Thymus (tissue), 11 donors: ENCODE measurements around the gene TBL2. TPM values are rescaled to one million over a fixed set of nuclear protein-coding genes. Genes with fewer than 3 reads are reported as not detected.

Experiments used
- DNase-seq, 9 donors: peaks; one replicate each; pipeline ENCODE4 v3.0.0-alpha.2; 2013; ENCODE audit warnings: low spot score in 9 of 9, low read depth in 6 of 9, missing footprints in 1 of 9
- H3K27ac ChIP-seq, 2 donors: one replicate each; pipeline ENCODE4 v1.5.1; 2013; ENCODE audit warnings: control low read depth in 1 of 2, low read depth in 1 of 2, low read length in 1 of 2, mild to moderate bottlenecking in 1 of 2, moderate library complexity in 1 of 2
- H3K27me3 ChIP-seq, 2 donors: one replicate each; pipeline ENCODE4 v1.5.1; 2013; ENCODE audit warnings: low read length in 1 of 2; ENCODE audit not compliant: control insufficient read depth in 2 of 2, insufficient read depth in 1 of 2
- H3K36me3 ChIP-seq, 2 donors: one replicate each; pipeline ENCODE4 v1.5.1; 2013; ENCODE audit warnings: low read length in 1 of 2, mild to moderate bottlenecking in 1 of 2, moderate library complexity in 1 of 2; ENCODE audit not compliant: control insufficient read depth in 2 of 2, insufficient read depth in 2 of 2
- H3K4me1 ChIP-seq, 2 donors: one replicate each; pipeline ENCODE4 v1.5.1; 2013; ENCODE audit warnings: low read length in 2 of 2; ENCODE audit not compliant: control insufficient read depth in 2 of 2, insufficient read depth in 2 of 2
- H3K4me3 ChIP-seq, 2 donors: one replicate each; pipeline ENCODE4 v1.5.1; 2013; ENCODE audit warnings: low read length in 2 of 2, control low read depth in 1 of 2, mild to moderate bottlenecking in 1 of 2
- H3K9me3 ChIP-seq, 2 donors: one replicate each; pipeline ENCODE4 v1.5.1; 2013; ENCODE audit warnings: low read length in 1 of 2, mild to moderate bottlenecking in 1 of 2; ENCODE audit not compliant: control insufficient read depth in 2 of 2, insufficient read depth in 1 of 2
- WGBS: extraction: QIAGEN DNeasy Blood & Tissue Kit; methylation state at CpG from one replicate; pipeline ENCODE4 v1.1.7; 2013; 5-methylcytosine and 5-hydroxymethylcytosine counted together
- polyA plus RNA-seq: library from polyadenylated mRNA; stranded (reverse); fragments of 200-250 nt; gene quantifications from one replicate; pipeline ENCODE4 v1.2.3, GENCODE V29; 2013
- total RNA-seq: library from RNA; stranded (reverse); fragments of 120-200 nt; gene quantifications from one replicate; pipeline ENCODE4 v1.2.4, GENCODE V29; 2013
- donor health status: healthy.

Gene TBL2
- total and polyA plus RNA-seq, 2 donors, result 16.1 to 18.2 TPM

- H3K4me3 ChIP-seq, result no peak overlapping the region
- H3K9me3 ChIP-seq, result no peaks in the 10 kb centered on the region
- H3K4me1 ChIP-seq, result no peaks in the 10 kb centered on the region
- H3K27me3 ChIP-seq, result peaks cover 3 to 46% of the 10 kb centered on the region in 2 donors
- no peak overlapping the region for H3K27ac ChIP-seq
- WGBS, result 84% methylated on average over 13 of the region's 13 CpGs
- H3K36me3 ChIP-seq, result no peaks in the 10 kb centered on the region
- DNase-seq, result no peak
These were observed 20.9 kb upstream of the TBL2 start for GRCh38 chr7:73599151-73599882.

- no peak for DNase-seq
- H3K27me3 ChIP-seq, result peaks cover 3 to 43% of the 10 kb centered on the region in 2 donors
- no peaks in the 10 kb centered on the region for H3K4me1 ChIP-seq
- no peak overlapping the region for H3K27ac ChIP-seq
- WGBS, result 90% methylated on average over 5 of the region's 5 CpGs
- H3K4me3 ChIP-seq, result no peak overlapping the region
- no peaks in the 10 kb centered on the region for H3K36me3 ChIP-seq
- H3K9me3 ChIP-seq, result no peaks in the 10 kb centered on the region
These were observed 19.8 kb upstream of the TBL2 start for GRCh38 chr7:73597978-73598782.

- no peak for DNase-seq
- Histone ChIP-seq H3K9me3 (no peaks in the 10 kb centered on the region), H3K27ac (no peak overlapping the region), H3K4me1 (no peaks in the 10 kb centered on the region), H3K36me3 (no peaks in the 10 kb centered on the region), H3K4me3 (no peak overlapping the region), H3K27me3 (peaks cover 3 to 39% of the 10 kb centered on the region in 2 donors)
- WGBS, result 63% methylated on average over 37 of the region's 37 CpGs
These were observed 18.0 kb upstream of the TBL2 start for GRCh38 chr7:73596191-73597065.

- H3K4me1 ChIP-seq, result no peaks in the 10 kb centered on the region
- WGBS, result 97% methylated on average over 9 of the region's 9 CpGs
- H3K27me3 ChIP-seq, result peaks cover 3 to 37% of the 10 kb centered on the region in 2 donors
- no peaks in the 10 kb centered on the region for H3K9me3 ChIP-seq
- no peak for DNase-seq
- no peaks in the 10 kb centered on the region for H3K36me3 ChIP-seq
- no peak overlapping the region for H3K4me3 ChIP-seq
- H3K27ac ChIP-seq, result no peak overlapping the region
These were observed 17.0 kb upstream of the TBL2 start for GRCh38 chr7:73595358-73595757.

GRCh38 chr7:73593207-73594045, 15.0 kb upstream of the TBL2 start:
- Histone ChIP-seq H3K4me1 (no peaks in the 10 kb centered on the region), H3K9me3 (no peaks in the 10 kb centered on the region), H3K4me3 (no peak overlapping the region), H3K36me3 (no peaks in the 10 kb centered on the region), H3K27ac (no peak overlapping the region), H3K27me3 (peaks cover 3 to 28% of the 10 kb centered on the region in 2 donors)
- DNase-seq, result no peak
- 83% methylated on average over 14 of the region's 14 CpGs for WGBS

- no peak overlapping the region for H3K4me3 ChIP-seq
- no peak for DNase-seq
- no peaks in the 10 kb centered on the region for H3K36me3 ChIP-seq
- peaks cover 0 to 5% of the 10 kb centered on the region in 2 donors for H3K4me1 ChIP-seq
- H3K9me3 ChIP-seq, result peaks cover 0 to 4% of the 10 kb centered on the region in 2 donors
- no peak overlapping the region for H3K27ac ChIP-seq
- H3K27me3 ChIP-seq, result no peaks in the 10 kb centered on the region
- 98% methylated on average over 12 of the region's 12 CpGs for WGBS
These were observed 8.5 kb upstream of the TBL2 start for GRCh38 chr7:73586911-73587310.

- 96% methylated on average over 2 of the region's 2 CpGs for WGBS
- DNase-seq, result no peak
- Histone ChIP-seq H3K9me3 (peaks cover 0 to 4% of the 10 kb centered on the region in 2 donors), H3K27me3 (no peaks in the 10 kb centered on the region), H3K36me3 (no peaks in the 10 kb centered on the region), H3K4me1 (peaks cover 0 to 5% of the 10 kb centered on the region in 2 donors), H3K4me3 (no peak overlapping the region), H3K27ac (no peak overlapping the region)
These were observed 6.8 kb upstream of the TBL2 start for GRCh38 chr7:73585196-73585595.

GRCh38 chr7:73582664-73583202, 4.4 kb upstream of the TBL2 start:
- DNase-seq, result no peak
- Histone ChIP-seq H3K9me3 (peaks cover 0 to 7% of the 10 kb centered on the region in 2 donors), H3K36me3 (no peaks in the 10 kb centered on the region), H3K27me3 (no peaks in the 10 kb centered on the region), H3K4me3 (no peak overlapping the region), H3K27ac (no peak overlapping the region), H3K4me1 (peaks cover under 1 to 11% of the 10 kb centered on the region in 2 donors)
- WGBS, result 97% methylated on average over 6 of the region's 6 CpGs
